Ovary (tissue), 9 donors: ENCODE results near the gene MACROH2A2. TPM values are rescaled to one million over a fixed set of nuclear protein-coding genes. Genes with fewer than 3 reads are reported as not detected.

Experiments
- DNase-seq, 5 donors: peaks; one replicate each; pipeline ENCODE4 v3.0.0-alpha.2; 2019 to 2020
- H3K27ac ChIP-seq, 2 donors: fragments of 200-600 bp; one replicate each; pipeline versions ENCODE4 v1.5.1 to v1.8.0; 2019 to 2022
- H3K27me3 ChIP-seq: fragments of 200-600 bp; one replicate; pipeline ENCODE4 v1.8.0; 2022
- H3K36me3 ChIP-seq: fragments of 200-600 bp; sonication (generic); one replicate; pipeline ENCODE4 v1.5.1; 2019
- H3K4me1 ChIP-seq: one replicate; pipeline ENCODE4 v1.8.1; 2013; ENCODE audit warnings: mild to moderate bottlenecking, moderate library complexity; ENCODE audit not compliant: insufficient read depth
- H3K4me3 ChIP-seq: fragments of 200-600 bp; sonication (generic); one replicate; pipeline ENCODE4 v1.5.1; 2017
- H3K9me3 ChIP-seq, 2 donors: fragments of 200-600 bp in 1 of 2; sonication (generic) in 1 of 2; one replicate each; pipeline versions ENCODE4 v1.5.1 to v1.8.1; 2013 to 2019; ENCODE audit warnings: mild to moderate bottlenecking in 1 of 2, moderate library complexity in 1 of 2
- CTCF ChIP-seq, 3 donors: fragments of 450-650 bp in 2 of 3; fragments of 200-600 bp in 1 of 3; IDR thresholded peaks; one replicate each; pipeline versions ENCODE4 v1.5.1 to v1.8.0; 2016 to 2022; ENCODE audit warnings: antibody characterized with exemption in 3 of 3, mild to moderate bottlenecking in 1 of 3
- EP300 ChIP-seq: sonication (generic); formaldehyde crosslinking; IDR thresholded peaks from one replicate; pipeline ENCODE4 v1.6.1; 2017; ENCODE audit warnings: antibody characterized with exemption
- POLR2A ChIP-seq: fragments of 450-650 bp; IDR thresholded peaks from one replicate; pipeline ENCODE4 v1.6.1; 2017; ENCODE audit warnings: antibody characterized with exemption, mild to moderate bottlenecking, moderate library complexity
- WGBS, 3 donors: extraction: QIAGEN DNeasy Blood & Tissue Kit in 1 of 3; methylation state at CpG; one replicate each; pipeline versions ENCODE4 v1.1.5 to v1.1.7; 2013 to 2017; 5-methylcytosine and 5-hydroxymethylcytosine counted together
- intact Hi-C, 4 donors: fragments of 100-400 bp; cut with DNase I; formaldehyde crosslinking; loops; one replicate each; pipeline versions ENCODE4 v1.11.0 to v1.15.1; 2022 to 2023
- polyA plus RNA-seq, 2 donors: library from polyadenylated mRNA; stranded (reverse); fragments of 200-250 nt in 1 of 2; fragments of 350-450 nt in 1 of 2; fragmentation: Illumina TruSeq in 1 of 2; extraction: RNeasy Lipid Tissue Mini Kit (QIAGEN cat#74804) in 1 of 2; gene quantifications; one replicate each; pipeline ENCODE4 v1.2.3, GENCODE V29; 2013 to 2014
- total RNA-seq, 7 donors: library from RNA; depleted of rRNA in 2 of 7; stranded (reverse); fragments of >200 nt in 2 of 7; fragmentation: NEBNext Ultra II Directional in 3 of 7; extraction: Animal tissue kit (Norgen Biotek cat#: 25700) in 3 of 7; gene quantifications; one replicate each; pipeline versions ENCODE4 v1.1.0 to v1.2.4, GENCODE V29; 2016 to 2023
- donor health status: DM: no; HTN: no; CAD: no; lungs with moderate emphysema.
- donor health status: DM: no; HTN: no; CAD: no.
- donor health status: Bipolar disorder and iron deficiency.
- donor health status: DM: yes; HTN: yes; CAD: no.
- donor health status: DM: no; HTN: no; CAD: no.
- donor health status: DM: yes; HTN: yes; CAD: no.

Gene MACROH2A2
- total and polyA plus RNA-seq, 9 donors = 6.3 to 24.6 (median 19.3) TPM

DNA sequence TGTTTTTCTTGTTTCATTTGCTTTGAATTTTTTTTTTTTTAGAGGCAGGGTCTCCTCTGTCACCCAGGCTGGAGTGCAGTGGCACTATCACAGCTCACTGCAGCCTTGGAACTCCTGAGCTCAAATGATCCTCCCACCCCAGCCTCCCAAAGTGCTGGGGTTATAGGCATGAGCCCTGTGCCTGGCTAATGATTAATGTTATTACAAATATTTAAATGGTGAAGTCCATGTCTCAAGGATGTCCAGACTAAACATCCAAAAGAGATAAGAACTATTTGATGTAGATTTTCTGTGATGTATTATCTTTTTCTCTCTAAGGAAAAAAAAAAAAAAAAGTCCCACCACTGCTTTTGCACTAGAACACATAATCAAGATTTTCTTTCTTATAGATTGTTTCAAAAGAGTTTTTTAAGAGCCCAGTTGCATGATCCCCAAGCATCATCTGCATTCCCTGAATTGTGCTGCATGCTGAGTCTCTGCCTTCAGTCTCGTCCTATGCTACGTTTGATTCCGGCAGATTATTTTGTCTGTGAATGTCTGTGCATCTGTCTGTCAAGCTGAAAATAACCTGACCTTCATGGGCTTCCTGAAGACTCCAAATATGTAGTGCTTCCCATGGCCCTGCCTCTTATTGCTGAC, 33.4 kb downstream of the MACROH2A2 start:
- Histone ChIP-seq H3K27me3 (no peaks in the 10 kb centered on the region), H3K4me1 (no peaks in the 10 kb centered on the region), H3K27ac (no peak overlapping the region), H3K4me3 (no peak overlapping the region), H3K9me3 (no peaks in the 10 kb centered on the region), H3K36me3 (no peaks in the 10 kb centered on the region)
- 61 to 78% (median 65%) methylated on average over 3 of the region's 3 CpGs for WGBS, 3 donors
- intact Hi-C loops = no loop called here
- DNase-seq = no peak
- TF ChIP-seq EP300 = no peak
- no peak for TF ChIP-seq POLR2A
- no peak for TF ChIP-seq CTCF (IDR thresholded peaks at IDR 0.05)

DNA sequence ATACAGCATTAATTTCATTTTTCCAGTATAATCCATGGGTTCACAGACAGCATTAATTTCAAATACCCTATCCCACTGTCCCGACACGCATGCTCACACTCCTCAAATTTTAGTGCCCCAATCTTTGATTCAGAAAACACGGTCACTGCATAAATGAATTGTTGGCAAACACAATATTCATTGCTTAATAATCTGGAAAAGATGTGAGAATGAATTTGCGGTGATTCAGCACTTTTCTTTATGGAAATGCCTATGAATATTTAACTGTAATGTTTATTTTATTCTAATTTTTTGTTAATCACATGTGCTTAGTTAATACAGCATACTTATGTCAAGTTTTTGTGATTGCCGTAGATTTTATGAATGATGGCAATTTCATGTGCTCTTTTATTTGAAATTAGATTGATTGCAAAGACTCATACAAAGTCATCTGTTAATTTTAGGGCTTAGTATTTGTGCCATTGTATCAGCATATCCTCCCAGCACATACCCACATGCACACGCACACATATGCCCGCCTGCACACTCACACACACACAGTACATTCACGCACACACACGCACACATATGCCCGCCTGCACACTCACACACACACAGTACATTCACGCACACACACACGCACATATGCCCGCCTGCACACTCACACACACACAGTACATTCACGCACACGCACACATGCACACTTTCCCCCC, 35.1 kb downstream of the MACROH2A2 start:
- H3K27ac ChIP-seq = no peak overlapping the region
- 77 to 81% (median 80%) methylated on average over 15 of the region's 15 CpGs for WGBS, 3 donors
- no peaks in the 10 kb centered on the region for H3K9me3 ChIP-seq
- TF ChIP-seq CTCF (IDR thresholded peaks at IDR 0.05) = no peak
- TF ChIP-seq EP300 = no peak
- H3K27me3 ChIP-seq = no peaks in the 10 kb centered on the region
- no peaks in the 10 kb centered on the region for H3K4me1 ChIP-seq
- H3K36me3 ChIP-seq = no peaks in the 10 kb centered on the region
- no peak overlapping the region for H3K4me3 ChIP-seq
- DNase-seq = no peak
- intact Hi-C loops = no loop called here

DNA sequence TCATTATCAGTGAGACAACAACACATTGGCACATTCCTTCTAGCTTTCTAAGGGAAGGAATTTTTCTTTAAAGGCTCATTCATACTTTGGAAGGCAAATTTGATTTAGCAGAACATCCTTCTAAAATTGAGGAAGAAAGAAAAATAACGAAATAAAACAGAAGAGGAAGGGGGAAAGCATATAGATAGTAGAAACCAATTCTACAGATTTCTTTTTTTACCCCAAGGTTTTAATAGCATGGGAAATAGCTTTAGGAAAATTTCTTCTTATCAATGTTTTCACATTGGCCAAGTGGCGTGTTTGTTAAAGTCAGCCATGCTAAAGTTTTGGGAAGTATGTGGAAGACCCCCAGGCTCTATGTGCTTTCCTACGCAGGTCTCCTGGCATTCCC, 35.7 kb downstream of the MACROH2A2 start:
- Histone ChIP-seq H3K27me3 (no peaks in the 10 kb centered on the region), H3K4me1 (no peaks in the 10 kb centered on the region), H3K27ac (no peak overlapping the region), H3K9me3 (no peaks in the 10 kb centered on the region), H3K36me3 (no peaks in the 10 kb centered on the region), H3K4me3 (no peak overlapping the region)
- DNase-seq = no peak
- WGBS, 3 donors = 39 to 65% (median 48%) methylated on average over 3 of the region's 3 CpGs
- intact Hi-C loops = no loop called here
- TF ChIP-seq EP300 = no peak
- TF ChIP-seq CTCF (IDR thresholded peaks at IDR 0.05) = no peak

- no peak overlapping the region for H3K27ac ChIP-seq
- H3K4me1 ChIP-seq = no peaks in the 10 kb centered on the region
- no peaks in the 10 kb centered on the region for H3K9me3 ChIP-seq
- intact Hi-C loops = no loop called here
- WGBS, 3 donors = 92 to 96% (median 95%) methylated on average over 8 of the region's 8 CpGs
- H3K4me3 ChIP-seq = no peak overlapping the region
- TF ChIP-seq EP300 (no peak), CTCF (IDR thresholded peaks at IDR 0.05) (no peak), POLR2A (no peak)
- H3K36me3 ChIP-seq = no peaks in the 10 kb centered on the region
- DNase-seq = no peak
- H3K27me3 ChIP-seq = no peaks in the 10 kb centered on the region
Observed at GRCh38 chr10:70090013-70090412, 37.4 kb downstream of the MACROH2A2 start.
